GM18520 (cell line): Measurements from ENCODE around the gene GPR143.

Experiments used
- ATAC-seq: cut with Tn5 transposase; IDR thresholded peaks from one replicate; pipeline ENCODE4 v1.9.1; 2021; ENCODE audit not compliant: unreplicated experiment

The GPR143 gene

GRCh38 chrX:9676306-9676705 is 89.3 kb downstream of the GPR143 start:
- ATAC-seq, result no peak
